HS-5 (cell line): Measurements from ENCODE around the gene EXOC7.
"Not testable (repeated sequence)": the region's sequence is repeated elsewhere in the genome, so short reads cannot be mapped to it uniquely, and the experiment has no call there.

Experiments
- DNase-seq: peaks from one replicate; pipeline ENCODE4 v3.0.0-alpha.2; 2012; ENCODE audit warnings: low read depth

EXOC7 gene

DNA sequence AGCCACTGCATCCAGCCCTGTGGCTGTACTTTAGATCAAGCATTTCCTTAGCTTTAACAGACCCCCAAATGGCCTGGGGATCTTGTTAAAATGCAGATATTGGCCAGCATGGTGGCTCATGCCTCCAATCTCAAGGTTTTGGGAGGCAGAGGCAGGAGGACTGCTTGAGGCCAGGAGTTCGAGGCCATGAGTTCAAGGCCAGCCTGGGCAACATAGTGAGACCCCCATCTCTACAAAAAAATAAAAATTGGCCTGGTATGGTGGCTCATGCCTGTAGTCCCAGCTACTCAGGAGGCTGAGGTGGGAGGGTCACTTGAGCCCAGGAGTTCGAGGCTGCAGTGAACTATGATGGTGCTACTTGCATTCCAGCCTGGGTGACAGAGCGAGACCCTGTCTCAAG, 60.7 kb downstream of the EXOC7 start:
- not testable (repeated sequence) for DNase-seq

DNA sequence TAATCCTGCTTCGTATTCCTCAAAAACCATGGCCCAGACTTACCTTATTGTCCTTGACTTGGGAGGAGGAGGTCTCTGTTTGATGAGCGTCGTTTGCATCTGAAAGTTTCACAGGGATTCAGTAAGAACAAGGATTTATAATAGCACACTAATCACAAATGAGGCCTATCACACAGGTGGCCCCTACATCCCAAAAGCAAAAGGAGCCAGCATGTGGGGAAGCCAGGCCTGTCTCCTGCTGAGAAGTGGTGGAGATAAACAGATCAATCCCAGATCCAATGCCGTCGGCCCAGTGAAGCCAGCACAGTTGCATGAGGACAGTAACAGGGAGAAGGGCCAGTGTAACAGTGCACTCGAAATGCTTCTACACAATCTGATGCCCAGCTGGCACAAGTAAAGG, 63.2 kb downstream of the EXOC7 start:
- DNase-seq, result no peak

DNA sequence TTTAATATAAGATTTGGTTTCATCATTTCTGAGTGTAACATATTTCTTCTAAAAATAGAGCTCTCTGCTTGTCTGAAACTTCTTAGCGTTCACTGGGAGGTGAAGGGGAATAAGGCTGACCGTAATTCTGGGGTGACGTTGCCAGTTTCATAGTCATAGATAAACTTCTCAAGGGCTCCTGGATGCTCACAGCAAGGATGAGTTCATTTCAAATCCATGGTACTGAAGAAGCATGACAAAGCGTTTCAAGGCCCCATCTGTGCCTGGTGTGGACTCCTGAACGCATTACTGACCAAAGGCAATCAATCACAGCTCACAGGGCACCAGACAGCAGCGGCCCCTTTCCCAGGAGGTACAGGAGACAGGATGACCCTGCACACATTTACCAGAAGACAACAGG, 64.5 kb downstream of the EXOC7 start:
- DNase-seq, result no peak

DNA sequence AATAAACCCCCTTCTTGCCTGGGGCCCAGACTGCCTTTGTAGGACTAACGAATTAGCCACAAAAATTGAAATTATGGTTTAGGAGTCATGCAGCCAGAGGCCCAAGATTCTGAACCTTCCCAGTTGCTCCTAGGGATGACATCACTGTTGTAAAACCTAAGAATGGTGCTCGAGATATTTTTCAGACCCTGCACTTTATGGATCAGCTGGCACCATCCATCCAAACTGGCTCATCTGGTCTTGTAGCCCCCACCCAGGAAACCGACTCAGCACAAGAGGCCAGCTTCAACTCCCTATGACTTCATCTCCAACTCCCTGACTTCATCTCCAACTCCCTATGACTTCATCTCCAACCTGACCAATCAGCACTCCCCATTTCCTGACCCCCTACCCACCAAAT, 65.5 kb downstream of the EXOC7 start:
- DNase-seq, result no peak

DNA sequence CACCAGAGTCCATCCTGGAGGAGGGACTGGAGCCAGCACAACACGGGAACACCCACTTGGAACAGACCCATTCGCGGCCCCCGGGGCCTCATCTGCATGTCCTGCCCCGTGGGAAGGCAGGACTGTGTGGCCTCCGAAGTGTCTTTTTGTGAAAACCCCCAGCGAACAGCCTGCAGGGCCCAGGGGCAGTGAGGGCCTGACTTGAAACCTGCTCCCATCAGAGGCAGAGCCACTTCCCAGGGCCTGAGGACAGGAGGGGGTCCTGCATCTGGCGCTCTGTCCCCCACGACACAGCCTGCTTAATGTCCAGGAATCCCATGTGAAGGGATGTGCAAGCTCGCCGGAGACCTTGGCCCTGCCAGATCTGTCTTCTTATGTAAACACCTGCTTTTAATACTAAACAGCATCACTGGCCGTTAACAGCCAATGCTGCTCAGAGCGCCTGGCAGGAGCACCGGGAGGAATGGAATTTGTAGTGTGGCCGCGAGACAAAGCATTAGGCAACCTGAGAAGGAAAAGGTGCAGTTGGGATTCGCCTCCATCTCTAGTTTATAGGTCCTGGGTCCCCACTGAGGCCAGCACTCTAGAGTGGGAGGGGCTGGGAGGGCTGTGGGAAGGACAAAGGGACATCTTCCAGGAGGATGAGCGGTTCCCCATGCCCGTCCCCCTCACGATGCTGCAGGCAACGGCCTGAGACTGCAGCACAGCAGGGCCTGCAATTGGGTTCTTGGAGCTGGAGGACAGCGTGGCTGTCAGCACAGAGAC, 66.9 kb downstream of the EXOC7 start:
- DNase-seq, result no peak

DNA sequence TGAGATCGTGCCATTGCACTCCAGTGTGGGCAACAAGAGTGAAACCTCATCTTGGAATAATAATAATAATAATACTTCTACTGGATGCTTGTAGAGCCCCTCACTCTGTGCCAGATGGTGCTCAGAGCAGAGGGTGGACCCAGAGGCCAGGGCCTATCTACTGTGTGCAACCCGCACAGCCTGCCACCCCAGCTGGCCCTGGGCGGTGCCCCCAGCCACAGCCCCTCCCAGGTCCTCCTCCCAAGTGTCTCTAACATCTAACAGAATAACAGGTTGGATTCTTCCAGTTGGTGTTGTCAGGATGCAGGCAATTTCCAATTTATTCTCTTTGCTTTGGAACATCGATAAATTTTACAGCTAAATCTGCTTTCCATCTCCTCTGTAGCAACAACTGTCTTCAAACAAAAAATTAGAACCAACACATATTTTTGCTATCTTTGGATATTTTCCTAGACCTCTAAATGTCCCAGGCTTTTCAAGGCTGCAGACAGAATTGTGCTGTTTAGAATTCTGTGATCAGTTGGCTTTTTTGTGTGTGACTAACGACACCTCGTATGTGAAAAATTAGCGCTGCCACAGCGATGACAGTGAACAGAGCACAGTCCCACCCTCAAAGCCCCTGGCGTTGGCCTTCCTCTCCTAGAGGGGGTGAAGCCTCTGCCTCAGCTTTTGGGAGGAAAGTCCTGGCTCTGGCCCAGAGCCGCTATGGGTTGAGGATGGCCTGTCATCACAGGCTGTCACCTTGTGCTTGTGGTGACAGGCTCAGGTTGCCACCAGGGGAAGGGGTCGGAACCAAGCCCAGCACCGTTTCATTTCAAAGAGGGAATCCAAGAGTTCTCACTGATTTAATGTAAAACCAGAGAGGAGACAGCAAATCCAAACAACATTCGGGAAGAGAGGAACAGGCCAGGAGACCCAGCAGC, 68.9 kb downstream of the EXOC7 start:
- DNase-seq, result no peak

DNA sequence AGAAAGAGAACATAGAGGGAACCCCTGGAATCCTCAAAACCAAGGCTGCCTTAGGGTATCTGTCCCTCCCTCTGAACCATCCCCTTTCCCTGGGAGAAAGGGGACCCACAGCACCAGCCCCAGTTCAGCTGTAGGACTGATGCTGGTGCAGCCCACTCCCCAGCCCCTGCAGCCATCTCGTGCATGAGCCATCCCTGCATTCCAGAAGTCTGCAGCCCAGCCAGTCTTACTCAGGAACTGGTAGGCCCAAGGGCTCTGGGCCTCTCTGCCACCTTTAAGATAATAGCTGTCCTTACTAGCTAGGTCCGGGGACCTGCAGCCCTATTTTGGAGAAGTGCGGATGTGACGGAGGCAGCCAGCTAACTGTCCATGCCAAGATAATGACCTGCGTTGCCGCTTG, 70.4 kb downstream of the EXOC7 start:
- no peak for DNase-seq

DNA sequence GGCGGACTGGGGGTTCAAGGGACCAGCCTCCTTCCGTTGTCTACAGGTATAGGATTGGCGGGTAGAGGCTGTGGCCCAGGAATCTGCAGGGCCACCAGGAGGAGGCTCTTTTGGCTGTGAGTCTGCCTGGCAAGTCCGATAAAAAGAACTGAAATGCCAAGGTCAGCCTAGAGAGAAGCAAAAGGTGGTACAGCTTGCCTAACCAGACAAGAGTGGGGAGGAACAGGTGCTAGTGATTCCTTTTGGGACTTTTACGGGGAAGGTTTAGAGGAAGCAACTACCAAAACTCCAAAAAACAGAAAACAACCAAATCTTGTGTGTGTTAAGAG, 70.8 kb downstream of the EXOC7 start:
- DNase-seq, result no peak

DNA sequence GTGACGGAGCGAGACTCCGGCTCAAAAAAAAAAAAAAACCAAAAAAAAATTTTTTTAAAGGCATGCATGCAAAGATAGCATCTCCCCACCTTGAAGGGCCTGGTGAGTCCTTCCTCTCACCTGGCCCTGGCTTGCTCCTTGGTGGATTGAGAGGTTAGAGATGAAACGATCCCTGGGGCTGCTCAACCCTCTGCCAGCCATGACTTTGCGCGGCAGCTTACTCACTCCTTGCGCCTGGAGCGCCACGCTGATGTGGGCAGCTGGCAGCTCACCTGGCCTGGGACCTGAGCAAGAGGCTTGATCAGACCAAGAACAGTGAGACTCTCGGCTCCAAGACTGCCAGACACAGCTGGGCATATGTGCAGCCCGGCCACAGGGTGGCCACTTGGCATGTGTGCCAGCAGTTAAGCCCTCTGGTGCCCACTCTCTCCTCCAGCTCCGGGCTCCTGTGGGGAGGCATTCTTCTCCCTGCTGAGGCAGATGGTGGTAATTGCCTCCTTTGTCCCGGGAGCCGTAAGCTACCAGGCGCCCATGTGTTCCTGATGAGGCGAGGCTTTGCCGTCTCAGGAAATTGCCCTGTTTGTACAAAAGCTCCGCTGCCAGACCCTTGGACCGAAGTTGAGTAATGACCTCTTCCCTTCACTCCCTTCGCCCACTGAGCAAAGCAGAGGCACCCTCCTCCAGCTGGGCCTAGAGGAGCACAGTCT, 71.4 kb downstream of the EXOC7 start:
- no peak for DNase-seq
